Activated T-cell treated with anti-CD3 and anti-CD28 coated beads for 48 hours (primary cell): ENCODE results near the gene SLC44A3.

Source experiments
- DNase-seq: peaks from one replicate; pipeline ENCODE4 v3.0.0-alpha.2; 2020; ENCODE audit warnings: low read depth

SLC44A3 gene

DNA sequence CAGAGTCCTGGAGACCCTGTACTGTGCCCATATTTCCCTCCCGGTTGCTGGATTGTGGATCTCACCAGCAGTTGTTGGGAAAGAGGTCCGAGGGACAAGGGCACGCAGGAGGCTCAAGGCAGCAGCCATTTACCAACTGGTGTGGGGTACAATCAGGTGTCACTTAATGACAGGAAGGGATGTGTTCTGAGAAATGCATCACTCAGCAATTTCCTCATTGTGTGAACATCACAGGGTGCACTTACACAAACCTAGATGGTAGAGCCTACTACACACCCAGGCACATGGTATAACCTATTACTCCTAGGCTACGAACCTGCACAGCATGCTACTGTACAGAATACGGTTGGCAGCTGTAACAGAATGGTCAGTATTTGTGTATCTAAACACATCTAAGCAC lies 20.7 kb downstream of the SLC44A3 start:
- DNase-seq: no peak

GRCh38 chr1:94843430-94843829 lies 23.3 kb downstream of the SLC44A3 start:
- DNase-seq: no peak

DNA sequence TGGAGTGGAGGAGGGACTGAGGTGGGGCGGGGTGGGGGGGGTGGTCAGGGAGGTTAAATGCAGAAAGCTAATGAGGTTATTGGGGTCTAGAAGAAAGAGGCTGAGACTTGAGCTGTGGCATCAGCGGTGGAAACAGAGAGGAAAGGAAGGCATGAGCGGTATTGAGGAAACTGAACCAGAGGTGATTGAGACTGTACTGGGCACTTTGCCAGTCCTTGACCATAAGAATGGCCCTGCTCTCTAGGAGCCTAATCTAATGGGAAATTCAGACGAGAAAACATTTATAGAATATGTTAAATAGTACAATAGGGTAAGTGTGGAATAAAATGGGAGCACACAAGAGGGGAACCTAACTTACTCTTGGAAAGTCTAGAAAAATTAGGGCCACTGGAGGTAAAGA lies 23.7 kb downstream of the SLC44A3 start:
- no peak for DNase-seq

- no peak for DNase-seq
Measured at GRCh38 chr1:94846308-94846707, 26.2 kb downstream of the SLC44A3 start.

DNA sequence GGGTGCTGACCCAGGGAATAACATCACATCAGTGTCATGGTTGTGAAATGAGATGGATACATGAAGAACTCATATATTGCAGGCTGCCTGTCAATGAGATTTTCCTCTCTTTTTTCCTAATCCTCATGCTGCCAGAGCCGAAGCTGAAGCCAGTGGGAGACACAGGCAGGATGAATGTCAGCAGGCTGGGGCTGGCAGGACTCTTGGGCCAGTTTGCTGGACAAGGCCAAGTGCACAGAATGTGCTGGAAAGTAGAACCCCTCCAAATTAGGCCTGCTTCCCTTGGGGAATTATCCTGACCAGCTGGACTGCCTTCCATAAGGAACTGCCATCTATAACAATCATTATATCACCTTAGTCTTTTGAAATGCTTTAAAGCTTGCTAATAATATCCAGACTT lies 31.4 kb downstream of the SLC44A3 start:
- no peak for DNase-seq

- DNase-seq: no peak
Measured at GRCh38 chr1:94852788-94853187, 32.6 kb downstream of the SLC44A3 start.

DNA sequence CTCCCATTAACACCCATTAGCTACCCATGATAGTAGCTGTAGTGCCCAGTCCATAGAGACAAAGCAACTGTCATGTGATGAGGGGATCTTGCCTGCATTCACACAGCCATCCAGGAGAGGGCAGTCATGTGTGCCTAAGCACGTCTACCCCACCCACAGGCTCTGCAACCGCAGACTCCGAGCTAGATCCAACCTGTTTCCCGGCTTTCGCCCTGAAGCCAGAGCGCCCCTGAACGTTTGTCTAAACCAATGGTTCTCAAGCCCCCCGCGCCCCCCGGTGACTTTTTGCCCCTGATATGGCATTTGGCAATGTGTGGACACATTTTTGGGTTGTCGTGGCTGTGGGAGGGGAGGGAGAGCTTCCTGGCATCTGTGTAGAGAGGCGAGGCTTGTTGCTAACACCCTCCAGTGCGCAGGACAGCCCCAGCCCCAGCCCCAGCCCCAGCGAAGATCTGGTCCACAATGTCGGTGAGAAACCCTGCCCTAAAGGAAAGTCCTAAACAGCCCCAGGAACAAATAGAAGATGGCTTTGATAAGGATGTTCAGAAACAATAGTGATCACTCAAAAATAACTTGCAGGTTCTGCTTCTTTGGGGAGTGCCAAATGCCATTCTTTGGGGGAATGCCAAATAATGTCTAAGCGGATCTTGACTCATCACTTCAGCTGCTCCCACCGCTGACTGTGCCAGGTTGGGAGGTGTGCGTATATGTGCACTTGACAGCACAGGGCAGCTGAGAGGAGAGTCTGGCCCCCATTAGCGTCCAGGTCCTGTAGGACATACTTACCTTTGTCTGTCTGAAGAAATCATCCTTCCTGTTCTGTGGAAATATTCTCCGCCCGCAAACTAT lies 34.5 kb downstream of the SLC44A3 start:
- DNase-seq: peak; percentile 64

DNA sequence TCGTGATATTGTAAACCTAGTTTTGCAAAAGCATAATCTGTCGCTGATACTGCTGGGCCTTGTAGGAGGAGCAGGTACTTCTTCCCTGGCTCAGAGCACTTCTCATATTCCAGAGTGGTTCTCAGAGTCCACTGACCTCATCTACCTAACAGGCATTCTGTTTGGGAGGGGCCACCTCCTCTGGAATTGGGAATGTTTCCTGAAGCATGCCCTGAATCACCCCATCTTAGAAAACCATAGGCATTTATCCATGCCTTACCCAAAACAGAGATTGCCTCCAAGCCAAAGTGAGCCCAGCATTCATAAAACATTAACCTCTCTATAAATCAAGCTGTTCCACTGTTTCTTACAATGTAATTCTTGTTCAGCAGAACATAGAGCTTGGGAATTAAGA lies 35.1 kb downstream of the SLC44A3 start:
- DNase-seq: no peak

GRCh38 chr1:94856004-94856403 lies 35.8 kb downstream of the SLC44A3 start:
- DNase-seq: no peak

- no peak for DNase-seq
Measured at GRCh38 chr1:94856868-94857267, 36.7 kb downstream of the SLC44A3 start.

- no peak for DNase-seq
Measured at GRCh38 chr1:94858276-94858675, 38.1 kb downstream of the SLC44A3 start.

GRCh38 chr1:94859174-94859573 lies 39.0 kb downstream of the SLC44A3 start:
- DNase-seq: no peak

GRCh38 chr1:94862718-94863117 lies 42.6 kb downstream of the SLC44A3 start:
- no peak for DNase-seq

DNA sequence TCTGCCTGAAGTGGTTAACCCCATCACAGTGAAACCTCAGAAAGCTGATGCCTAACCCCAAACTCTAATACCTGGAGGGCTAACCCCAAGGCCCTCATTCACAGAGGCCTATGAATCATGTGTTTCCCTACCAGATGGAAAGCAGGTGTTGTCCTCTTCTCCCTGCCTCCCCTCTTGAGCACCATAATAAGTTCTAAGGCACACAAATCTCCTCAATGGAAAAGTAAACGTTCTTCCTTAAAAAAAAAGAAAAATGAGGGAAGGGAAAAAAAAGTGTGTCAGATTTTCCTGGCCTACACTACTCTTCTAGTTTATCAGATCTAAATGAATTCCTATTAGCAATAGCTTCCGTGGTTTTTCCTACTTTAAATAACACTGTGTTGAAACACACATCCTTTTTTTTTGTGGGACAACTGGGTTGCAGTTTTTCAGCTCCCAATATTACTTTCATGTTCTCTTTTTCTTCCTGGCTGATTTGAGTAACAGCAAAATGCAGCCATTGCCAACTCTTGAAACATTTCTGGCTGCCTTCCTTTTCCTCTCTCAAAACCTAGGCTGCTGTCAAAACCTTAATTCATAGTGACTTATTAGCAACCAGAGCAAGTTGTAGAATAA lies 43.2 kb downstream of the SLC44A3 start:
- DNase-seq: no peak

- DNase-seq: no peak
Measured at GRCh38 chr1:94863919-94864318, 43.8 kb downstream of the SLC44A3 start.

GRCh38 chr1:94864821-94865220 lies 44.7 kb downstream of the SLC44A3 start:
- no peak for DNase-seq

- DNase-seq: no peak
Measured at GRCh38 chr1:94865360-94865759, 45.2 kb downstream of the SLC44A3 start.

DNA sequence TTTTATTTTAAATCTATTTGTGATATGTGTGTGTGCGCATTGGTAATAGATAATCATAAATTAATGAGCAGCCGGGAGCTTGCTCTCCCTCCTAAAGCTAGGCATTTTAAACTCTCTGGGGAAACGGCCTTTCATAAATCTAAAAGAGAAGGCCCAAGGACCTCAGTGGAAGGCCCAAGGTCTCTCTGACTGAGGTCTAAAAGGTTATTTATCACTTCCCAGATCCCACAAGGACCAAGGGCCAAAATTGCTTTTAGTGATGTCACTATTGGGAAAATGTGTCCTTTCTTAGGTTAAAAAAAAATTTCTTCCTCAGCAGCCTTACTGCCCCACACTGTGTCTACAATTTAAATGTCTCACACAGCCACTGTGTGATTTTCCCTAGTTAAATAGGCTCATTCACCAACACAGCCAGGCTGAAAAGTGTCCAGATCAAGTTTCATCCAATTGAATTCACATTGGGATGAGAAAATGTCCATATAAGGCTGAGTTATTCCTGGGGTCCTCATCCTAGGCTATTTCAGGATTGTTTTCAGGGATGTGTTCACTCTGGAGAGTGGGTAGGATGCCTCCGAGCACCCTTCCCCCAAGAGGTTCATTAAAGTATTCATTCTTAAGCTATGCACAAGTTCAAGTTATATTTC lies 46.1 kb downstream of the SLC44A3 start:
- DNase-seq: no peak

DNA sequence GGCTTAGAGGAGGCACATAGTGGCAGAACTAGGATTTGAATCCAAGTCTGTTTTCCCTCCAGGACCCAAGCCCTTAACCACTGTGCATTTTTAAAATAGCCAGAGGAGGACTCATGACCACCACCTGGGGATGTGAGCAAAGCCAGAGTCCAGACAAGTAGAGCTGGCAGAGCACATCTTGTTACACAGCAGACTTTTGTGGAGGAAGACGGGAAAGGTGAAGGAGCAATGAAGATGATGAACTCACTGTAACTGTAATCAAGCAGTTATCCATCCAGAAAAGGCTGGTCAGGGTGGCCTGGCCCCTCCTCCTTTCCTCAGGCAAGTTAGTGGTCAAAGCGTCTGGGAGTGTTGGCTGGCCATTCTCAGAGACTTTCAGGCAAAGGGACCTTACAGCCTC lies 50.9 kb downstream of the SLC44A3 start:
- no peak for DNase-seq

- DNase-seq: no peak
Measured at GRCh38 chr1:94872771-94873495, 52.8 kb downstream of the SLC44A3 start.

GRCh38 chr1:94873520-94874351 lies 53.6 kb downstream of the SLC44A3 start:
- no peak for DNase-seq

DNA sequence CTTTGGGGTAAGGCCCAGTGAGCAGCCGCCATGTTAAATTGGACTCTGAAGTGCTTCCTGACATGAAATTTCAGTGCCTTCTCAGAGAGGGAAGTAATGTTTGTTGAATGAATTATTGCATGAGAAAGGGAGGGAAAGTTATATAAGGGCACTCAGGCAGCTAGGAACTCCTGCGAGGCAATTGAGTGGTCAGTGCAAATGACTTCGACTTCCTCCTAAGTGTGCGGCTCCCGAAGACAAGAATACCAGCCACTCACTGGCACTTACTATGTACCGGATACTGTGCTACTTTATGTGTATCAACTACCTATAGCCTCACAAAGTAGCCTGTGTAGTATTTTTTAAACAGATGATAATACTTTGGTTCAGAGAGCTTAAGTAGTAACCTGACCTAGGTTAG lies 54.3 kb downstream of the SLC44A3 start:
- DNase-seq: no peak
